HepG2 (cell line): ENCODE results near the gene CITED2. TPM values are rescaled to one million over a fixed set of nuclear protein-coding genes. Genes with fewer than 3 reads are reported as not detected.

Experiments
- ATAC-seq: fragments of 200-7000 bp; cut with Tn5 transposase; 3 replicates; pipeline ENCODE4 v1.9.1; 2020; ENCODE audit warnings: mild to moderate bottlenecking, moderate library complexity
- BruUV-seq: library from RNA; stranded (reverse); fragments of 400-500 nt; replicated peaks from 2 replicates; lab custom pipeline; 2021; lab: Mats Ljungman, UMichigan
- CTCF ChIA-PET: fragments of 300-600 bp; formaldehyde crosslinking; extraction: SDS; loops from one replicate; lab custom pipeline; 2021; ENCODE audit warnings: low total read pairs, inconsistent platforms, low intra/inter-chr PET ratio; lab: Yijun Ruan, JAX
- POLR2A ChIA-PET: fragments of 350-600 bp; sonication (Branson Sonifier 250); formaldehyde crosslinking; loops from one replicate; lab custom pipeline; 2020; ENCODE audit warnings: antibody characterized with exemption, inconsistent platforms; lab: Yijun Ruan, JAX
- DNase-seq: peaks from one replicate; pipeline ENCODE4 v3.0.0-alpha.2; 2015; ENCODE audit warnings: low spot score
- FAIRE-seq: peaks from 3 replicates; lab custom pipeline; 2011; peaks lifted over from hg19 to GRCh38; lab: Jason Lieb, UNC
- H2AFZ ChIP-seq: one replicate; pipeline ENCODE4 v1.6.1; 2011; ENCODE audit warnings: low read length, inconsistent platforms
- H3K27ac ChIP-seq: fragments of 300-600 bp; 3 replicates; pipeline ENCODE4 v1.8.0; 2011; ENCODE audit warnings: mixed run types, mild to moderate bottlenecking, mixed read lengths, low read length, inconsistent platforms; ENCODE audit not compliant: insufficient read depth; ENCODE audit errors: extremely low read length
- H3K27me3 ChIP-seq, 2 experiments: fragments of 200-600 bp in 1 of 2; 2 replicates in 1 of 2; 3 replicates in 1 of 2; pipeline versions ENCODE4 v1.6.0 to v1.8.0; 2011; ENCODE audit warnings: low read length in 2 of 2, mild to moderate bottlenecking in 2 of 2, moderate library complexity in 2 of 2, inconsistent platforms in 1 of 2; ENCODE audit not compliant: insufficient read depth in 2 of 2, control insufficient read depth in 1 of 2
- H3K36me3 ChIP-seq, 2 experiments: fragments of 200-600 bp in 1 of 2; replicated peaks in 1 of 2; 2 replicates in 1 of 2; 3 replicates in 1 of 2; pipeline versions ENCODE4 v1.5.1 to v1.8.0; 2011; ENCODE audit warnings: low read length in 2 of 2, inconsistent platforms in 1 of 2; ENCODE audit not compliant: insufficient read depth in 2 of 2, control insufficient read depth in 1 of 2
- H3K4me1 ChIP-seq: 2 replicates; pipeline ENCODE4 v1.5.1; 2012; ENCODE audit warnings: low read length, inconsistent platforms; ENCODE audit not compliant: insufficient read depth
- H3K4me2 ChIP-seq: 2 replicates; pipeline ENCODE4 v1.6.0; 2011; ENCODE audit warnings: low read depth, low read length, inconsistent platforms
- H3K4me3 ChIP-seq, 3 experiments: fragments of 200-600 bp in 1 of 3; sonication (generic), shearing (Covaris generic) in 1 of 3; replicated peaks in 1 of 3; 2 replicates each; pipeline ENCODE4 v1.5.1; 2011 to 2016; ENCODE audit warnings: low read length in 3 of 3, inconsistent platforms in 2 of 3, low read depth in 2 of 3, mild to moderate bottlenecking in 2 of 3, control low read depth in 1 of 3, mixed read lengths in 1 of 3; ENCODE audit not compliant: insufficient read depth in 1 of 3
- H3K79me2 ChIP-seq: one replicate; pipeline ENCODE4 v1.6.1; 2011; ENCODE audit warnings: low read length, inconsistent platforms; ENCODE audit not compliant: insufficient read depth
- H3K9ac ChIP-seq: 2 replicates; pipeline ENCODE4 v1.6.0; 2011; ENCODE audit warnings: mild to moderate bottlenecking, low read depth, low read length, inconsistent platforms; ENCODE audit not compliant: insufficient read depth
- H3K9me3 ChIP-seq: 2 replicates; pipeline ENCODE4 v1.5.1; 2012; ENCODE audit warnings: mild to moderate bottlenecking, low read length
- H4K20me1 ChIP-seq: 2 replicates; pipeline ENCODE4 v1.6.0; 2011; ENCODE audit warnings: inconsistent platforms, mild to moderate bottlenecking, low read length, moderate library complexity; ENCODE audit not compliant: insufficient read depth
- FOXK2 ChIP-seq: fragments of 450-650 bp; IDR thresholded peaks from 2 replicates; pipeline ENCODE4 v1.6.1; 2016
- KMT2B ChIP-seq: IDR thresholded peaks from 2 replicates; pipeline ENCODE4 v1.6.1; 2016; ENCODE audit warnings: missing genetic modification reagents, missing compliant biosample characterization
- LRRFIP1 ChIP-seq: sonication (generic); formaldehyde crosslinking; conservative IDR thresholded peaks from 2 replicates; pipeline ENCODE4 v1.4.0; 2020; ENCODE audit warnings: missing genetic modification reagents
- MAFF ChIP-seq: IDR thresholded peaks from 2 replicates; pipeline ENCODE4 v1.6.1; 2011; ENCODE audit warnings: low read depth, low read length, improper control_type of control experiment
- MAFK ChIP-seq, 2 experiments: IDR thresholded peaks in 1 of 2; conservative IDR thresholded peaks in 1 of 2; 2 replicates each; pipeline ENCODE4 v1.6.1; 2011; ENCODE audit warnings: improper control_type of control experiment in 2 of 2, low read length in 2 of 2
- MIER2 ChIP-seq: IDR thresholded peaks from 2 replicates; pipeline ENCODE4 v1.6.1; 2016; ENCODE audit warnings: missing biosample characterization, missing genetic modification reagents
- NFRKB ChIP-seq: fragments of 450-650 bp; IDR thresholded peaks from 2 replicates; pipeline ENCODE4 v1.6.1; 2017
- NONO ChIP-seq, 2 experiments: fragments of 450-650 bp in 1 of 2; sonication (generic) in 1 of 2; formaldehyde crosslinking in 1 of 2; IDR thresholded peaks in 1 of 2; conservative IDR thresholded peaks in 1 of 2; 2 replicates each; pipeline versions ENCODE4 v1.6.1 to v1.8.0; 2017 to 2022; ENCODE audit warnings: mild to moderate bottlenecking in 1 of 2, missing genetic modification reagents in 1 of 2, moderate library complexity in 1 of 2
- NPAS2 ChIP-seq: sonication (generic); formaldehyde crosslinking; IDR thresholded peaks from 2 replicates; pipeline ENCODE4 v1.8.0; 2022; ENCODE audit warnings: mild to moderate bottlenecking, missing genetic modification reagents, borderline replicate concordance
- THAP11 ChIP-seq: IDR thresholded peaks from 2 replicates; pipeline ENCODE4 v1.6.1; 2016; ENCODE audit warnings: missing biosample characterization, missing genetic modification reagents
- THAP9 ChIP-seq: sonication (generic); formaldehyde crosslinking; IDR thresholded peaks from 2 replicates; pipeline ENCODE4; 2020; ENCODE audit warnings: missing genetic modification reagents, mild to moderate bottlenecking, borderline replicate concordance
- ZNF3 ChIP-seq: IDR thresholded peaks from 2 replicates; pipeline ENCODE4 v1.7.0; 2017; ENCODE audit warnings: inconsistent platforms
- ZNF549 ChIP-seq: sonication (generic); formaldehyde crosslinking; IDR thresholded peaks from 2 replicates; pipeline ENCODE4 v1.5.0; 2020; ENCODE audit warnings: missing genetic modification reagents
- ZNF629 ChIP-seq: sonication (generic); formaldehyde crosslinking; conservative IDR thresholded peaks from 2 replicates; pipeline ENCODE4 v1.5.0; 2020; ENCODE audit warnings: missing genetic modification reagents
- WGBS: methylation state at CpG from one replicate; pipeline ENCODE4 v1.1.6; 2017; ENCODE audit warnings: low lambda C conversion rate; 5-methylcytosine and 5-hydroxymethylcytosine counted together
- in situ Hi-C: cut with HindIII; loops from 2 replicates; pipeline ENCODE4 v1.10.0; 2017; ENCODE audit warnings: low pct_unique_long_range_greater_than_20kb; ENCODE audit not compliant: extremely low pct_ligation_motif_present
- intact Hi-C: fragments of 100-400 bp; cut with micrococcal nuclease; formaldehyde crosslinking; loops from one replicate; pipeline ENCODE4 v1.10.0; 2022; ENCODE audit not compliant: unreplicated experiment
- polyA plus RNA-seq, 8 experiments: library from polyadenylated mRNA; depleted of rRNA in 3 of 8; stranded (reverse) in 7 of 8; unstranded in 1 of 8; fragments of >200 nt; fragmentation: Illumina TruSeq in 4 of 8; extraction: Trizol in 4 of 8; gene quantifications; 2 replicates each; pipeline versions ENCODE4 v1.2.1 to v1.2.3, GENCODE V29; 2011 to 2016; ENCODE audit warnings: low read depth in 4 of 8, missing spikeins in 1 of 8, mixed read lengths in 1 of 8; ENCODE audit not compliant: insufficient read depth in 1 of 8
- total RNA-seq, 5 experiments: library from RNA; depleted of rRNA; stranded (reverse); fragments of >200 nt; fragmentation: Illumina TruSeq; extraction: Trizol; gene quantifications; 2 replicates each; pipeline ENCODE4 v1.2.3, GENCODE V29; 2016; ENCODE audit warnings: low read depth in 1 of 5

CITED2 gene
- total and polyA plus RNA-seq, 2 of the 13 experiments (the other 11 are each of a cell fraction or from before 2014, with no cell fraction given), result 17.6 to 57.2 TPM

GRCh38 chr6:139346392-139346791 lies 28.1 kb downstream of the CITED2 start:
- no peaks in the 10 kb centered on the region for H3K9me3 ChIP-seq
- H3K27me3 ChIP-seq, result no peaks in the 10 kb centered on the region; a peak in 1 of 5 replicates
- H3K36me3 ChIP-seq, result no peaks in the 10 kb centered on the region
- POLR2A ChIA-PET, result no interaction called here
- ATAC-seq (no peak), FAIRE-seq (no peak), DNase-seq (no peak)
- H3K9ac ChIP-seq, result no peak overlapping the region
- H3K4me2 ChIP-seq, result no peak overlapping the region
- intact Hi-C loops, result no loop called here
- BruUV-seq, result no TSS peak
- H3K27ac ChIP-seq, result no peak overlapping the region
- H3K4me3 ChIP-seq, result no peak overlapping the region
- no peaks in the 10 kb centered on the region for H4K20me1 ChIP-seq
- in situ Hi-C loops, result no loop called here
- no peak overlapping the region for H2AFZ ChIP-seq
- TF ChIP-seq THAP9 (no peak), MAFK (conservative IDR thresholded peaks at IDR 0.05 in 1 of 2, IDR thresholded peaks at IDR 0.05 in 1 of 2; ENCODE audit: low read length in 2 of 2) (peak; percentile 52 to 66; a peak in 2 of 4 replicates), MIER2 (CRISPR knock-in tag) (no peak), LRRFIP1 (no peak), NPAS2 (CRISPR knock-in tag) (no peak), FOXK2 (no peak), ZNF549 (no peak), NFRKB (no peak), ZNF3 (no peak), THAP11 (CRISPR knock-in tag) (no peak), NONO (IDR thresholded peaks at IDR 0.05) (no peak), NONO (CRISPR knock-in tag; conservative IDR thresholded peaks at IDR 0.05) (no peak), KMT2B (CRISPR knock-in tag) (no peak), ZNF629 (no peak), MAFF (peak; percentile 34; the same call in 1 of the 2 replicates)
- CTCF ChIA-PET, result no interaction called here
- no peaks in the 10 kb centered on the region for H3K4me1 ChIP-seq
- WGBS, result 92% methylated on average over 2 of the region's 2 CpGs
- no peaks in the 10 kb centered on the region for H3K79me2 ChIP-seq
